HepG2 (cell line): ENCODE measurements around the gene SMAD6.

Experiments
- ATF4 ChIP-seq, 2 experiments: fragments of 450-650 bp in 1 of 2; sonication (generic) in 1 of 2; formaldehyde crosslinking; IDR thresholded peaks; 2 replicates each; pipeline versions ENCODE4 v1.5.0 to v1.8.0; 2020 to 2022; ENCODE audit warnings: mild to moderate bottlenecking in 1 of 2, missing genetic modification reagents in 1 of 2
- CBX1 ChIP-seq: IDR thresholded peaks from one replicate; pipeline ENCODE4 v1.6.1; 2016; ENCODE audit warnings: antibody characterized with exemption, low read depth
- CTCF ChIP-seq: sonication (generic); formaldehyde crosslinking; IDR thresholded peaks from 2 replicates; pipeline ENCODE4 v1.5.0; 2020; ENCODE audit warnings: mild to moderate bottlenecking, missing genetic modification reagents, moderate library complexity
- EHMT2 ChIP-seq: fragments of 200-600 bp; sonication (generic); IDR thresholded peaks from 2 replicates; pipeline ENCODE4 v1.7.0; 2017; ENCODE audit warnings: antibody characterized with exemption, low read depth, low read length, borderline replicate concordance
- ELF1 ChIP-seq: sonication (generic); formaldehyde crosslinking; IDR thresholded peaks from 2 replicates; pipeline ENCODE4 v1.4.0; 2020; ENCODE audit warnings: missing genetic modification reagents
- FOXK2 ChIP-seq: fragments of 450-650 bp; IDR thresholded peaks from 2 replicates; pipeline ENCODE4 v1.6.1; 2016
- NCOR1 ChIP-seq: fragments of 200-600 bp; sonication (generic); IDR thresholded peaks from 2 replicates; pipeline ENCODE4 v1.7.0; 2017; ENCODE audit warnings: antibody characterized with exemption, low read length, borderline replicate concordance
- NFE2L1 ChIP-seq: sonication (generic); formaldehyde crosslinking; IDR thresholded peaks from 2 replicates; pipeline ENCODE4 v1.4.0; 2020; ENCODE audit warnings: missing genetic modification reagents, mild to moderate bottlenecking, borderline replicate concordance
- POLR2A ChIP-seq, 2 experiments: IDR thresholded peaks; 2 replicates each; pipeline ENCODE4 v1.6.1; 2011; ENCODE audit warnings: low read depth in 2 of 2, low read length in 2 of 2, mild to moderate bottlenecking in 1 of 2, moderate library complexity in 1 of 2; ENCODE audit not compliant: insufficient read depth in 1 of 2
- TCF7 ChIP-seq: sonication (generic); IDR thresholded peaks from 2 replicates; pipeline ENCODE4 v1.6.1; 2016; ENCODE audit warnings: antibody characterized with exemption, low read depth
- ZNF772 ChIP-seq: sonication (generic); formaldehyde crosslinking; IDR thresholded peaks from 2 replicates; pipeline ENCODE4 v1.5.0; 2020; ENCODE audit warnings: mild to moderate bottlenecking, missing genetic modification reagents

- no peak for TF ChIP-seq ELF1 (CRISPR knock-in tag)
- TF ChIP-seq CBX1, result no peak
- TF ChIP-seq ZNF772, result no peak
- TF ChIP-seq TCF7, result no peak
- TF ChIP-seq FOXK2, result no peak
- TF ChIP-seq EHMT2, result no peak
- no peak for TF ChIP-seq NCOR1
- TF ChIP-seq CTCF (CRISPR knock-in tag), result no peak
- no peak for TF ChIP-seq POLR2A (IDR thresholded peaks at IDR 0.05; ENCODE audit: insufficient read depth in 1 of 2, low read depth in 2 of 2, low read length in 2 of 2)
- no peak for TF ChIP-seq ATF4 (CRISPR knock-in tag; IDR thresholded peaks at IDR 0.05)
- TF ChIP-seq NFE2L1 (CRISPR knock-in tag), result no peak
These were observed 113.3 kb downstream of the SMAD6 start for GRCh38 chr15:66815318-66815717.
